SK-N-MC (cell line): ENCODE results near the gene RNF227.

Experiments used
- DNase-seq: peaks from one replicate; pipeline ENCODE4 v3.0.0-alpha.2; 2011; ENCODE audit warnings: low read depth, low spot score
- H3K27ac ChIP-seq: fragments of 200-600 bp; sonication (generic); 2 replicates; pipeline ENCODE4 v1.5.1; 2016; ENCODE audit warnings: mixed run types
- H3K36me3 ChIP-seq: fragments of 200-600 bp; sonication (generic); 2 replicates; pipeline ENCODE4 v1.6.1; 2017; ENCODE audit warnings: antibody characterized with exemption, low read length, mixed read lengths; ENCODE audit not compliant: insufficient read depth
- H3K4me3 ChIP-seq: fragments of 200-600 bp; sonication (generic); 2 replicates; pipeline ENCODE4 v1.5.1; 2016
- H3K9ac ChIP-seq: fragments of 200-600 bp; sonication (generic); 2 replicates; pipeline ENCODE4 v1.8.0; 2017; ENCODE audit warnings: mixed run types, mixed read lengths; ENCODE audit not compliant: insufficient read length
- H3K9me3 ChIP-seq: fragments of 200-600 bp; sonication (generic); 2 replicates; pipeline ENCODE4 v1.6.1; 2017; ENCODE audit warnings: low read depth, mild to moderate bottlenecking, antibody characterized with exemption, low read length, moderate library complexity, mixed read lengths
- EZH2 ChIP-seq: fragments of 200-600 bp; sonication (generic); IDR thresholded peaks from one replicate; pipeline ENCODE4 v1.6.1; 2017; ENCODE audit warnings: antibody characterized with exemption
- FOXP2 ChIP-seq: optimal IDR thresholded peaks from 2 replicates; pipeline ENCODE3; 2011; ENCODE audit warnings: mild to moderate bottlenecking, moderate library complexity; ENCODE audit not compliant: insufficient read depth; ENCODE audit errors: extremely low read length, control extremely low read depth
- POLR2AphosphoS5 ChIP-seq: IDR thresholded peaks from 2 replicates; pipeline ENCODE4 v1.6.1; 2012; ENCODE audit warnings: mild to moderate bottlenecking, low read depth, low read length, borderline replicate concordance

Gene RNF227

DNA sequence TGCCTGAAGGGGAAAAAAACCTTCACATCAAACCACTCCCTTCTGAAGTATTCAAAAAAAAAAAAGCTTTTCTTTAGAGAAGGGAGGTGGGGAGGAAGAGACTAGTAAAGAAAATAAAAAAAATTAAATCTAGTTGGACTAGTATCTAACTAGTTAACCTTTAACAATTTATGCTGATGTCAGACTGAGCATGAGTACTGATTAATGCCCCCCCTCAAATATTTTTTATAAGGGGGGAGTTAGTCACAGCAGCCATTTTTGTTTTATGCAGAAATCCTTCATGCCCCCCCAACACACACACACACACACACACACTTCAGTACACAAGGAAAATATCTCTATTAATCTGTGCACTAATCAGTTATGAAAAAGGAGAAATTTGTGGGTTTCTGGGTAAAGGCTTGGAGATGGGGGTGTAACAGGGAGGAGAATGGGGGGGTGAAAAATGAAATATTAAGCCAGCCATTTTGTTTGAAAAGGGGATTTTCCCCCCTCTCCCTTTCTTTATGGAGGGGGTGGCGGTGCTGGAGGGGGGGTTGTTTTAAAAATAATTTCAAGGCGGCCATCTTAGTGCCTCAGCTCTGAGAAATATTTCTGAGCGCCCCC lies 32.2 kb downstream of the RNF227 start:
- H3K27ac ChIP-seq = peak overlapping the region; percentile 99
- DNase-seq = no peak
- H3K36me3 ChIP-seq = peaks cover 9% of the 10 kb centered on the region; the same call in 1 of the 2 replicates
- peak overlapping the region; percentile 91 for H3K9ac ChIP-seq
- peak overlapping the region; percentile 82 for H3K4me3 ChIP-seq
- TF ChIP-seq EZH2 (no peak), FOXP2 (no peak), POLR2AphosphoS5 (no peak)
- no peaks in the 10 kb centered on the region for H3K9me3 ChIP-seq

- no peak for TF ChIP-seq EZH2
- no peak for TF ChIP-seq FOXP2
- no peak for TF ChIP-seq POLR2AphosphoS5
- peak overlapping the region; percentile 99 for H3K27ac ChIP-seq
- no peaks in the 10 kb centered on the region for H3K9me3 ChIP-seq
- no peak overlapping the region for H3K9ac ChIP-seq
- no peak overlapping the region; the same call in 1 of the 2 replicates for H3K4me3 ChIP-seq
- peaks cover 9% of the 10 kb centered on the region; the same call in 1 of the 2 replicates for H3K36me3 ChIP-seq
- DNase-seq = no peak
Measured at GRCh38 chr17:7882629-7883028, 33.5 kb downstream of the RNF227 start.

DNA sequence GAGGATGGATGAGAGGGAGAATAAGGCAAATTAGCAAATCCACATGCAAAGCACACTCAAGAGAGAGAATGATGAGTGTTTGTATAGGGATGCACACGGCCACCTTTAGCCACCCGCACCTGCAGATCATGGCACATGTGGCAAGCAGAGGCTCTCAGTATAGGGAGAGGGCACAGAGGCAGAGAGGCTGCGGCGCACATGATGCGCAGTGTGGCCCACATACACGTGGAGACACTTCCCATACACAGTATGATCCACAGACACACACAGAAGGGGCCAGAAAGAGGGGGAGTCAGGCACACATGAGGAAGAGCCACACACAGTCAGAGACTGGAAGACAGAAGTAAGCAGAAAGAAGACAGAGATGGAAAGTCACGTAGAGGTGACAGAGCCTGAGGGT lies 34.0 kb downstream of the RNF227 start:
- DNase-seq = no peak
- H3K27ac ChIP-seq = peak overlapping the region; percentile 38; the same call in 1 of the 2 replicates
- peak overlapping the region; percentile 42 for H3K9ac ChIP-seq
- H3K9me3 ChIP-seq = no peaks in the 10 kb centered on the region
- H3K4me3 ChIP-seq = no peak overlapping the region
- TF ChIP-seq EZH2 (no peak), FOXP2 (no peak), POLR2AphosphoS5 (no peak)
- H3K36me3 ChIP-seq = peaks cover 9% of the 10 kb centered on the region; the same call in 1 of the 2 replicates

DNA sequence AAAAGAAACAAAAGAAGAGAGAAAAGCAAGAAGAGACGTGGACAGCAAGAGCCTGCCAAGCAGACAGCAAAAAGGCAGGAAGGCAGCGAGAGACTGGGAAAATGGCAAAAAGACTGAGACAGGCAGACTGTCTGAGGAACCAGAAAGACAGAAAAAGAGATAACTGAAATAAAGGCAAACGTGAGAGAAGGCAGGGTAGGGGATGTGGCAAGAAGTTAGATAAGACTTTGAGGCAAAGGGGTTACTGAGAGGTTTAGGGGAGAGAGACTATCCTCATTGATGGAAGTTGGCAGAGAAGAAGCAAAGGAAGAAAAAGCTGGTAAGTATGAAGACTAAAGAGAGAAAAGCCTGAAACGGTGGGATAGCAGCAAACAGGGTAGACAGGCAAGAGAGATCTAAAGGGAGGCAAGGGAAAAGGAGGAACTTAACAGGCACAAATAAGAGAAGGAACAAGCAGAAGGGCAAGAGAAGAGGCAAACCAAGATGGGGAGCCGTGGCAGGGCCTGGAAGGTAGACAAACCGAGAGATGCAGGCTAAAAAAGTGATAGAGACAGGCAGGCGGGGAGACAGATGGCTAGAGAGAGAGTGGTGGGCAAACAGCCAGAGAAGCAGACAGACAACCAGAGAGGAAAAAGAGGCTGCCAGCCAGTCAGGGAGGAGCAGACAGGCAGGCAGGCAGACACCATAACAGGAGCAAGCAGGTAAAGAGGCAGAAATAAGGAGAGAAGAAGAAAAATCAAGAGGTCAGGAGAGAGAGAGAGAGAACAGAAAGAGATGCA lies 34.6 kb downstream of the RNF227 start:
- Histone ChIP-seq H3K9me3 (no peaks in the 10 kb centered on the region), H3K4me3 (no peak overlapping the region), H3K9ac (peak overlapping the region; percentile 29), H3K27ac (no peak overlapping the region), H3K36me3 (peaks cover 9% of the 10 kb centered on the region; the same call in 1 of the 2 replicates)
- DNase-seq = no peak
- no peak for TF ChIP-seq POLR2AphosphoS5
- no peak for TF ChIP-seq FOXP2
- no peak for TF ChIP-seq EZH2

DNA sequence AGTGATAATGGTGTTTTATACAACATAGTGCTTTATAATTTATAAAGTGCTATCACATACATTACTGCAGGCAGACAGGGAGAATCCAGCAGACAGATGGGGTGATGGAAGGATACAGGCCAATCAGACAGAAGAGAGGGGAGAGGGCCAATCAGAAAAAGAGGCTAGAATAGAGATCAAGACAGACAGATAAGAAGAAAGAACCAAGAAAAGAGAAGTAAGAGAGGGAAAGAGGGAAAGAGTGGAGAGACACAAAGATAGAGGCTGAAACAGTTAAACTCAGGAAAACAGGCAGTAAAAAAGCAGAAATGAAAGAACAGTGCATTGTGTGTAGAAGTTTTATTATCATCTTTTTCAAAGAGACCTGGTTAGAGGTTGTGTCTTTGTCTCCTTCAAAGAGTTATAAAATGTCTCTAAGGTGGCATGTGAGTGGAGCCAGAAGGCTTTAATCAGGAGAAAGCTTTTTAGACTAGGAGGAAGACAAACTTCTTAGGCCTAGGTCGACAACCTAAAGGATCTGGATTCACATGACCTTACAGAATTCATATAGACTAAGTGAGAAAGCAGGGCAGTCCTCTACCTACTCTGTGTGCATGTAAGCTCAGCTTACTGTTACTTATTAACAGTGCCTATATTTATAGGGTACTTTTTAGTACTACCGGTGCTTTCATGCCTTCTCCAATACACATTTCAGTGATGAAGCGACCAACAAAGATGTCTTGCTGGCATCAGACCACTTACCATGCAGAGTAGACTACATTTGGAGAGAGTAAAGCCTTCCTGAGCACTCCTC lies 35.8 kb downstream of the RNF227 start:
- DNase-seq = no peak
- TF ChIP-seq POLR2AphosphoS5 (no peak), FOXP2 (no peak), EZH2 (no peak)
- Histone ChIP-seq H3K9ac (peak overlapping the region; percentile 19), H3K27ac (no peak overlapping the region), H3K4me3 (no peak overlapping the region), H3K36me3 (peaks cover 11% of the 10 kb centered on the region; the same call in 1 of the 2 replicates), H3K9me3 (no peaks in the 10 kb centered on the region)

GRCh38 chr17:7878234-7878633 lies 37.9 kb downstream of the RNF227 start:
- no peak overlapping the region for H3K27ac ChIP-seq
- no peak overlapping the region for H3K4me3 ChIP-seq
- H3K36me3 ChIP-seq = peaks cover 11% of the 10 kb centered on the region; the same call in 1 of the 2 replicates
- H3K9ac ChIP-seq = no peak overlapping the region
- DNase-seq = no peak
- H3K9me3 ChIP-seq = no peaks in the 10 kb centered on the region
- TF ChIP-seq POLR2AphosphoS5 (no peak), FOXP2 (no peak), EZH2 (no peak)

DNA sequence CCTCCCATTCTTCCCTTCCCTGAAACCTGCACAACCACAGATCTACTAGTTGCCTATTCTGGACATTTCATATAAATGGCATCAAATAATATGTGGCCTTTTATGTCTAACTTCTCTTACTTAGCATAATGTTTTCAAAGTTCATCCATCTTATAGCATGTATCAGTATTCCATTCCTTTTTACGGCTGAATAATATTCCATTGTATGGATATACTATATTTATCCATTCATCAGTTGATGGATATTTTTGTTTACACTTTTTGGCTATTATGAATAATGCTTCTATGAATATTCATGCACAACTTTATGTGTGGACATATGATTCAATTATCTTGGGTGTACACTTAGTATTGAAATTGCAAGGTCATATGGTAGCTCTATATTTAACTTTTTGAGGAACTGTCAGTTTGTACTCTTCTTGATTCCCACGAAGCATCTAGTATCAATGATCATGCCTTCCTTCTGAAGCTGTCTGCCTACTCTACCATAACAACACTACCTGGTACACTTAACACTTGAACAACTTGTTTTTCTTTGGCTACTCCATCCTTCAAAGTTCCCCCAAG lies 40.2 kb downstream of the RNF227 start:
- peaks cover 11% of the 10 kb centered on the region; the same call in 1 of the 2 replicates for H3K36me3 ChIP-seq
- H3K9me3 ChIP-seq = no peaks in the 10 kb centered on the region
- H3K27ac ChIP-seq = no peak overlapping the region
- no peak overlapping the region for H3K9ac ChIP-seq
- DNase-seq = no peak
- no peak for TF ChIP-seq EZH2
- no peak for TF ChIP-seq FOXP2
- no peak for TF ChIP-seq POLR2AphosphoS5
- H3K4me3 ChIP-seq = no peak overlapping the region

- DNase-seq = no peak
- H3K9me3 ChIP-seq = no peaks in the 10 kb centered on the region
- no peak overlapping the region for H3K4me3 ChIP-seq
- H3K9ac ChIP-seq = no peak overlapping the region
- no peak overlapping the region for H3K27ac ChIP-seq
- H3K36me3 ChIP-seq = 0 out of 2 replicates have a peak, but pooled peaks cover 2% of the 10 kb centered on the region
- TF ChIP-seq FOXP2 = no peak
- TF ChIP-seq POLR2AphosphoS5 = no peak
- no peak for TF ChIP-seq EZH2
Measured at GRCh38 chr17:7873051-7873450, 43.0 kb downstream of the RNF227 start.
